ENCODE measurements around the gene RBBP6. TPM values are rescaled to one million over a fixed set of nuclear protein-coding genes. Genes with fewer than 3 reads are reported as not detected.

Gene RBBP6
- total and polyA plus RNA-seq, 2 experiments from 2014 or later: 40.2 to 88.9 TPM

GRCh38 chr16:24539850-24540601 lies 660 bp downstream of the RBBP6 start:
- Histone ChIP-seq H3K4me1 (ENCODE audit: insufficient read depth) (peaks cover 29% of the 10 kb centered on the region), H3K4me2 (peak overlapping the region; percentile 84), H3K9me2 (ENCODE audit: insufficient read depth) (no peaks in the 10 kb centered on the region), H3K79me2 (replicated peaks; ENCODE audit: insufficient read depth) (peaks cover 52% of the 10 kb centered on the region), H4K20me1 (replicated peaks; ENCODE audit: insufficient read depth) (peaks cover 35% of the 10 kb centered on the region), H2AFZ (0 out of 2 replicates have a peak overlapping the region, but pooled peaks have one; percentile 4), H3K4me3 (peak overlapping the region; percentile 97), H3K36me3 (ENCODE audit: insufficient read depth) (no peaks in the 10 kb centered on the region), H3K27me3 (ENCODE audit: insufficient read depth) (no peaks in the 10 kb centered on the region), H3F3A (replicated peaks; ENCODE audit: low read depth) (no peaks in the 10 kb centered on the region), H3K27ac (ENCODE audit: low read depth) (peak overlapping the region; percentile 97)
- Mint-ChIP-seq H3K27me3 (ENCODE audit: insufficient read depth, low read depth, poor library complexity) (peaks cover 7% of the 10 kb centered on the region), H3K36me3 (ENCODE audit: low read depth) (peaks cover 15% of the 10 kb centered on the region), H3K4me1 (peaks cover 20% of the 10 kb centered on the region), H3K4me3 (peak overlapping the region; percentile 100), H3K9me3 (no peaks in the 10 kb centered on the region; the same call in 2 of the 3 replicates), H3K27ac (peak overlapping the region; percentile 97)
- TF ChIP-seq ETS1 (IDR thresholded peaks at IDR 0.05): no peak
- TF ChIP-seq POLR2AphosphoS5 (IDR thresholded peaks at IDR 0.05; ENCODE audit: low read depth): no peak
- TF ChIP-seq CTCF (conservative IDR thresholded peaks at IDR 0.05; ENCODE audit: low read depth in 2 of 2): no peak
- no peak for TF ChIP-seq ZNF114 (CRISPR knock-in tag; IDR thresholded peaks at IDR 0.05)
- TF ChIP-seq CREB1 (CRISPR knock-in tag; IDR thresholded peaks at IDR 0.05; ENCODE audit: low read depth): no peak
- TF ChIP-seq EZH2phosphoT487 (IDR thresholded peaks at IDR 0.05; ENCODE audit: unreplicated experiment): no peak
- TF ChIP-seq ZNF331 (CRISPR knock-in tag; IDR thresholded peaks at IDR 0.05; ENCODE audit: low read depth): no peak
- no peak for TF ChIP-seq STAT1 (IDR thresholded peaks at IDR 0.05; ENCODE audit: unreplicated experiment)
- TF ChIP-seq ZNF462 (CRISPR knock-in tag; IDR thresholded peaks at IDR 0.05): no peak
- no peak for TF ChIP-seq REST (IDR thresholded peaks at IDR 0.05; ENCODE audit: unreplicated experiment)
- TF ChIP-seq EZH2 (IDR thresholded peaks at IDR 0.05; ENCODE audit: low read depth, unreplicated experiment): no peak
- TF ChIP-seq JUNB (IDR thresholded peaks at IDR 0.05; ENCODE audit: unreplicated experiment): no peak
- no peak for TF ChIP-seq NANOG (IDR thresholded peaks at IDR 0.05; ENCODE audit: borderline replicate concordance)
- DNase-seq (ENCODE audit: low spot score): peak; percentile 33
- peak; percentile 44 for ATAC-seq

Measured in GM23338 (cell line).